Glomerular visceral epithelial cell (primary cell): ENCODE measurements around the gene USP30.

Experiments used
- DNase-seq: peaks from one replicate; pipeline ENCODE4 v3.0.0-alpha.2; 2016; ENCODE audit errors: extremely low spot score

Gene USP30

DNA sequence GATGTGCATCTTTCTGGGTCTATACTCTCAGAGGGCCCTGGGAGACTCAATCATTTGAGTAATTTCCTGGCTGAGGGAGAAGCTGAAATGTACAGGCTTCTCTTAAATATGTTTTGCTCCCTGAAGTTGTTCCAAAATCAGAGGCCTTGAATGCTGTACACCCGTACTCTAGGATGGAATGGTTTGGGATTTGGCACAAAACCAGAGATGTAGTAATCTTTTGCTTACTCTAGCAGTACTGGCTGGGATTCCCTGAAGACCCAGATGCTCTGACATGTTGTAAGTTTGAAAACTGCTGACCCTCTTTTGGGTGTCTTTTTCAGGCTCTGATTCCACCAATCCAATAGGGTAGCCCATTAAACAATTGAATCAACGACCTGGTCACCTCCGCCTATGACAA, 74.4 kb downstream of the USP30 start:
- no peak for DNase-seq

DNA sequence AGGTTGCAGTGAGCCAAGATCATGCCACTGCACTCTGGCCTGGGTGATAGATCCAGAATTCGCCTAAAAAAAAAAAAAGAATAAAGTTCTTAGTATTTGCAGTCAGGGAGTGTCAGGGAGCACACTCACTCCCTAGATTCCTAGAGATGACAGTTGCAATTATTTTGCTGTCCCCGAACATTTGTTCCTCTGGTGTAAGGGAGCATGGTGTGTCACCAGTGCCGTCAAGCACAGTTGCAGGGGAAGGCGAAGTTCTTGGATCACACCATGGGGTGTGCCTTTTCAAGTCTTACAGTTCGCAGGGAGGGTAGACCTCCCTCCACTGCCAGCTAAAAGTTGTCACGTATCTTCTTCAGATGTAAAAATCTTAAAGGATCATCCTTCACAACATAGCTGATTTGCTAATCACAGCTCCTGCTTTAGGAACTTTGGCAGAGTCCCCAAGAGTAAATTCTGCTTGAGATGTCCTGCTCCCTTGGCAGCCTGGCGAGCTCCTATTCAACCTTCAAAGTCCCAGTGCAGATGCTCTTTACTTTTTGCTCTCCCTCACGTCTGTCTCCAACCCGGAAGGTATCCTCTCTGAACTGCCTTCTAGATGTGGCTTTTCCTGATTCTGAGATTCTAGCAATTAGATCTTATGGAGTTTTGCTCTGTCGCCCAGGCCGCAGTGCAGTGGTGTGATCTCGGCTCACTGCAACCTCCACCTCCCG, 75.3 kb downstream of the USP30 start:
- no peak for DNase-seq

DNA sequence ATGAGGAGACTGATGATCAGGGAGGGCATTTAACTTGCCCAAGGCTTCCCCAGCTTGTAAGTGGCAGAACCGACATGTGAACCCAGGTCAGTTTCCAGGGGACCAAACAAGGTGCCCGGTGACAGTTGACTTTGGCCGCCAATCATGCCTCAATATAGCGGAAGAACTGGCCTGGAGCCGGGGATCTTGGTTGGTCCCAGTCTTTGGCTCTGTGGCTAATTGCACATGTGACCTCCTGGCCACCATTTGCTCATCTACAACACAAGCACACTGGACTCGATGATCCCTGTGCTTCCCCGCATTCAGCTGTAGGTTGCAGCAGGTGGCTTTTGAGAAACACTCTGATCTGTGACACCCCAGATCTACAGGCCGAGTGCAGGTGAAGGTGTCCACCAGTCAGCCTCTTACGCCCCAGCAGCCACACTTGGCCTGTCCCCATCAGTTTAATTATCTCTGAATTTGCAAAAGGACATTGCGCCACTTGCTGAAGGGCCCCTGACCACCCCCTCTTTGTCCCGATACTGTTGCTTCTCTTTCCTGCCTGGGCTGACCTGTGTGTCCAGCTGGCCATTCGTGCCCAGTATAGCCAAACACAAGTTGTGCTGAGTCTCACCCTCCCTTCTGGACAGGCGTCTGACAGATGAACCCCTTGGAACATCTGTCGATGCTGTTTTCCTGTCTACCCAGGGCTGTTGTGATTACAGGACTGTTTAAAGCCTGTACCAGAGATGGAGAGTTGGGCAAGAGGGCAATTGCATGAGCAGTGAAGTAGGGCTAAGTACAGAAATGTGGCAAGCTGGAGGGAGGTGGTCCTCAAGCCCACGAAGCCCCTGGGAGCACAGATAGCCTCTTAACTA, 78.1 kb downstream of the USP30 start:
- DNase-seq: no peak

DNA sequence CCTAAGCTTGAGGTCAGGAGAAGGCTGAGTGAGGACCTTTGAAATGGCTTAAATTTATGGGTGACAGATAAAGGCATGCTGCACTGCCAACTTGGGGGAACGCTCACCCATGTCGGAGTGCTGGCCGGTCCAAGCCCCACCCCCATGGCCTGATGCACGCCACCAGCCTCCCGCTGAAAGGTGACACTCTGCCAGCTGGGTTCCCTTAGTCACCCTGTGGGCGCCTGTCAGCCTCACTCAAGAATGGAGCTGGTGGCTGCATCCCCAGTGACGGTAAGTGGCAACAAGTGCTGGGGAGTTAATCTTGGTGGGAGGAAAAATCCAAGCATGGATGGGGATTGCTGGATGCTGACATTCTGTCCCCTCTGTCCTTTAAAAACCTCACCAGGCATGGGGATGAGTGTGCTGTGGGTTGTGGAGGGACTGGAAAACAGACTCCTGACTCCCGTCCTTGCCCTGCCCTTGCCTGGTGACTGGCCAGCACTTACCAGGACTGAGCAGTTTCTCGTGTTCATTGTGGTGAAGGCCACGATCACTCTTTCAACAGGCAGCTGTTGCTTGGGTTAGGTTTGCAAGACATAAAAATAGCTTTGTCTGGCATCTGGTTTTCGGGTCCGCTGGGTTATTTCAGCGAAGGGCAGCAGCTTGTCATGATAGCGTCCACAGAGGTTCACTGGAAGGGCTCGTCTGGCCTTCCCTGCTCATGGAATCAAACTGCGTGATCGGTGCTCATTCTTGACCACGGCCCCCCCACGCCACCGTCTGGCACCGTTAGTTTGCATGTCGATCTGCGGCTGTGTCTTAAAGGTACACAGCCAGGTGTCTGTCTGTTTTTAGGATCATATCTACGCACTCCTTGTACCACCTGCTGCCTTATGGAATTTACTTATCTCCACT, 79.0 kb downstream of the USP30 start:
- DNase-seq: no peak

DNA sequence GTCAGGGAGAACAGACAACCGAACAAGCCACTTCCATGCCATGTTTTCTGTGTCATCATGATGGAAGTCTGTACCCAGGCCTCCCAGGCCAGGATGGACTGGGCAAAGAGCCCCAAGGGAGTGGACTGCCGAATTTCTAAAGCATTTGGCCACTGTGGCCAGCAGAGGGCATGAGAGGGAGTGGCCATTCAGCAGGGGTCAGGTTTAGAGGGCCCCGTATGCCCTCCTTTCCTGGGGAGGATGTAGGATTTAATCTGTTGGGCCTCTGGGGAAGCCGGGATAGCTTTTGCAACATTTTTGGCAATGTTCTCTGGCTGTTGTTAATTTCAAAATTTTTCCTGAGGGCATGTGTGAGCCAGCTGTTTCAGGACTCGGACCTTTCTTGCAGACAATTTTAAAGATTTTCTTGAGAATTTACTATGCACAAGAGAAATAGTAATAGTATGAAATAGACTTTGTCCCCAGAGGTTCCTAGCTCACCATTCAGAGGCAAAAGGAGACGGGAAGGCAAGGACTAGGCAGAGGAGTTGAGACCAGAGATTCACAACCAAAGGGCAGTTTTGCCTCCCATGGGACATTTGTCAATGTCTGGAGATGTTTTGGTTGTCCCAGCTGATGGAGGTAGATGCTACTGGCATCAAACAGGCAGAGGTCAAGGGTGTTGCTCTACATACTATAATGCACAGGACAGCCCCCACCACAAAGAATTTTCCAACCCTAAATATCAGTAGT, 82.0 kb downstream of the USP30 start:
- no peak for DNase-seq

DNA sequence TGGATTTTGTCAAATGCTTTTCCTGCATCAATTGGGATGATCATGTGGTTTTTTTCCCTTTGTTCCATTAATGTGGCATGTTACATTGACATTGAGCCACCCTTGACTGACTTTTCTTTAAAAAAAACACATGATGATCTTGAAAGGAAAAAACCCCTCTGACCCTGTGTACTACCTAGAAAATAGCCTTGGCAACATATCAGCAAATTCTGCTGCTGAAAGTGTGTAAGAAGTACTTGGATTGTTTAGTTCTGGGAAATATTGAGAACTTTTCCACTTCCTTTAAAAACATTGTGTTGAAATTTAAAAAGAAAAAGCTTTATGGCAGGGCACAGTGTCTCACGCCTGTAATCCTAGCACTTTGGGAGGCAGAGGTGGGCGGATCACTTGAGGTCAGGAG, 84.7 kb downstream of the USP30 start:
- DNase-seq: no peak
